Chondrocyte (in vitro differentiated cells): ENCODE measurements around the gene DSG3. TPM values are rescaled to one million over a fixed set of nuclear protein-coding genes. Genes with fewer than 3 reads are reported as not detected.

ENCODE experiments used
- DNase-seq: peaks from one replicate; pipeline ENCODE4 v3.0.0; 2021; ENCODE audit warnings: mixed read lengths, low spot score
- H3K27ac Mint-ChIP-seq: one replicate; pipeline ENCODE4 v1.8.0; 2021; ENCODE audit warnings: mild to moderate bottlenecking, moderate library complexity, mixed read lengths; ENCODE audit not compliant: unreplicated experiment
- H3K27me3 Mint-ChIP-seq: 2 replicates; pipeline ENCODE4 v1.8.0; 2021; ENCODE audit warnings: low read depth, mixed read lengths
- H3K36me3 Mint-ChIP-seq: 2 replicates; pipeline ENCODE4 v1.8.0; 2021; ENCODE audit warnings: low read depth, mixed read lengths
- H3K4me1 Mint-ChIP-seq: 2 replicates; pipeline ENCODE4 v1.8.0; 2021; ENCODE audit warnings: low read depth, mild to moderate bottlenecking, mixed read lengths
- H3K4me3 Mint-ChIP-seq: one replicate; pipeline ENCODE4 v1.8.0; 2021; ENCODE audit warnings: mild to moderate bottlenecking, moderate library complexity, mixed read lengths; ENCODE audit not compliant: unreplicated experiment
- H3K9me3 Mint-ChIP-seq: 2 replicates; pipeline ENCODE4 v1.8.0; 2021; ENCODE audit warnings: low read depth, mixed read lengths
- CTCF ChIP-seq: fragments of 200-600 bp; sonication (generic); IDR thresholded peaks from 2 replicates; pipeline ENCODE4 v1.5.0; 2021; ENCODE audit warnings: antibody characterized with exemption, mild to moderate bottlenecking, moderate library complexity
- total RNA-seq: library from RNA; stranded (reverse); gene quantifications from 3 replicates; pipeline ENCODE4 v1.2.1, GENCODE V29; 2021

DSG3 gene
- total RNA-seq, 1 donor from 2014 or later = not detected

DNA sequence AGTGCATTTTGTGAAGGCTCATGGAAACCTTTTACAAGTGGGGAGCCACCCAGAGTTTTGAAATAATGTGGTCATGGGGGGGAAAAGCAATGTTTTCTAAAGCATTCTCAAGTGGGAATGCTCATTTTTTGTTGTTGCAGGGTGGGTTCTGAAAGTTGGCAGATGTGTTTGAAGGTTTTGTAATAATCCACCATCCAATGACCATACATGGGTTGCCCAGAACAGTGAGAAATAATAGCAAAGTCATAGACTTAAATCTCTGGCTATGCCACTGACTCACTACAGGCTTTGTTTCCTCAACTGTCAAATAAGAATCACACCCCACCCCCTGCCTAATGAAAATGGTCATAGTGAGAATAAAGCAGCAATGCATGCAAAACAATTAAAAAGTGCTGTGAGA is 2.9 kb downstream of the DSG3 start:
- Mint-ChIP-seq H3K36me3 (no peaks in the 10 kb centered on the region), H3K4me1 (peaks cover 5% of the 10 kb centered on the region), H3K9me3 (no peaks in the 10 kb centered on the region), H3K4me3 (no peak overlapping the region), H3K27ac (no peak overlapping the region), H3K27me3 (peaks cover 1% of the 10 kb centered on the region)
- no peak for DNase-seq
- TF ChIP-seq CTCF = no peak

DNA sequence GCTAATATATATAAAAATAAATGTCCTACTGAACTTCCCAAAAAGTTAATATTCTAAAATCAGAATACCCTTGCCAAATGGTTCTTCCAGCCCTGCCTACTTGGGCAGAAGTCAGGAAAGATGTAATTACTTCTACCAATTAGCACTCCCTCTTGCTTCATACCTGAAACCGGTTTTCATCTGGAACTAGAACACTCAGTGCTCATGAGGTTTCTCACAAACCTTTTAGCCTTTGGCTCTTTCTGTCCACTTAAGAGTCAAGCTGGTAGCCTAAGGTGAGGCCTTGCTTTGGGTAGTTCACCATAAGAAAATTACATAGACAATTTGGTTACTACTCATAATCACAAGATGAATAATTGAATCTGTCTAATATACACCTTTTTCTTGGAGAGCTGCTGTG is 4.1 kb downstream of the DSG3 start:
- Mint-ChIP-seq H3K36me3 (no peaks in the 10 kb centered on the region), H3K27ac (no peak overlapping the region), H3K27me3 (no peaks in the 10 kb centered on the region), H3K4me3 (no peak overlapping the region), H3K4me1 (peaks cover 5% of the 10 kb centered on the region), H3K9me3 (no peaks in the 10 kb centered on the region)
- TF ChIP-seq CTCF = no peak
- DNase-seq = no peak

- Mint-ChIP-seq H3K27me3 (peaks cover 3% of the 10 kb centered on the region), H3K27ac (peak overlapping the region; percentile 47), H3K9me3 (no peaks in the 10 kb centered on the region), H3K36me3 (no peaks in the 10 kb centered on the region), H3K4me1 (peaks cover 5% of the 10 kb centered on the region), H3K4me3 (no peak overlapping the region)
- DNase-seq = no peak
- TF ChIP-seq CTCF = no peak
Observed at GRCh38 chr18:31454066-31454708, 6.6 kb downstream of the DSG3 start.

GRCh38 chr18:31469629-31470028 is 22.1 kb downstream of the DSG3 start:
- H3K27me3 Mint-ChIP-seq = peaks cover 2% of the 10 kb centered on the region
- no peaks in the 10 kb centered on the region for H3K36me3 Mint-ChIP-seq
- H3K4me1 Mint-ChIP-seq = peaks cover 8% of the 10 kb centered on the region
- H3K27ac Mint-ChIP-seq = no peak overlapping the region
- no peak overlapping the region for H3K4me3 Mint-ChIP-seq
- H3K9me3 Mint-ChIP-seq = no peaks in the 10 kb centered on the region
- no peak for TF ChIP-seq CTCF
- no peak for DNase-seq

- TF ChIP-seq CTCF = no peak
- DNase-seq = no peak
- peaks cover 15% of the 10 kb centered on the region for H3K27me3 Mint-ChIP-seq
- no peak overlapping the region for H3K27ac Mint-ChIP-seq
- no peaks in the 10 kb centered on the region for H3K9me3 Mint-ChIP-seq
- no peaks in the 10 kb centered on the region for H3K36me3 Mint-ChIP-seq
- no peaks in the 10 kb centered on the region for H3K4me1 Mint-ChIP-seq
- no peak overlapping the region for H3K4me3 Mint-ChIP-seq
Observed at GRCh38 chr18:31478688-31479087, 31.1 kb downstream of the DSG3 start.
